Ectodermal cell (in vitro differentiated cells): Measurements from ENCODE around the gene NXPH4. TPM values are rescaled to one million over a fixed set of nuclear protein-coding genes. Genes with fewer than 3 reads are reported as not detected.

Experiments
- H3K27ac ChIP-seq: 2 replicates; pipeline ENCODE4 v1.7.0; 2013; ENCODE audit warnings: mild to moderate bottlenecking, low read depth, low read length; ENCODE audit not compliant: insufficient read depth, poor library complexity, severe bottlenecking
- H3K27me3 ChIP-seq: 2 replicates; pipeline ENCODE4 v1.7.0; 2013; ENCODE audit warnings: mild to moderate bottlenecking, low read length; ENCODE audit not compliant: insufficient read depth, control insufficient read depth, poor library complexity, severe bottlenecking
- H3K36me3 ChIP-seq: one replicate; pipeline ENCODE4 v1.7.0; 2013; ENCODE audit warnings: low read length; ENCODE audit not compliant: control insufficient read depth, insufficient read depth
- H3K4me1 ChIP-seq: one replicate; pipeline ENCODE4 v1.7.0; 2013; ENCODE audit warnings: low read length; ENCODE audit not compliant: control insufficient read depth, insufficient read depth
- H3K4me3 ChIP-seq: 2 replicates; pipeline ENCODE4 v1.7.0; 2013; ENCODE audit warnings: low read depth, low read length, control low read depth; ENCODE audit not compliant: insufficient read depth
- H3K9me3 ChIP-seq: 2 replicates; pipeline ENCODE4 v1.7.0; 2013; ENCODE audit warnings: mild to moderate bottlenecking, low read length, moderate library complexity; ENCODE audit not compliant: control insufficient read depth
- WGBS, 2 experiments: methylation state at CpG; one replicate each; pipeline ENCODE4 v1.1.7; 2013; ENCODE audit warnings: missing lambda C conversion rate in 2 of 2; 5-methylcytosine and 5-hydroxymethylcytosine counted together
- polyA plus RNA-seq, 4 experiments: library from polyadenylated mRNA; stranded (reverse); fragments of 50-300 nt; gene quantifications; one replicate each; pipeline ENCODE4 v1.2.3, GENCODE V29; 2013

NXPH4 gene
- 1.0 TPM for polyA plus RNA-seq (2013, experiment 1 of 4)
- polyA plus RNA-seq (2013, experiment 2 of 4): 1.7 TPM
- 2.7 TPM for polyA plus RNA-seq (2013, experiment 3 of 4)
- polyA plus RNA-seq (2013, experiment 4 of 4): 2.4 TPM

GRCh38 chr12:57216014-57216911 lies at the start of gene NXPH4:
TSS of gene NXPH4 (plus strand) at chr12:57216794. CDS start at chr12:57216970, 176 bp downstream.
- H3K9me3 ChIP-seq: no peaks in the 10 kb centered on the region
- H3K27ac ChIP-seq: no peak within 1 kb of the TSS
- peaks cover 78% of the 10 kb centered on the region for H3K27me3 ChIP-seq
- H3K4me3 ChIP-seq: peak within 1 kb of the TSS; percentile 32
- WGBS, 2 experiments: 1% methylated on average over 102 of the region's 102 CpGs
- no peaks in the 10 kb centered on the region for H3K36me3 ChIP-seq
- H3K4me1 ChIP-seq: peaks cover 49% of the 10 kb centered on the region

- no peak overlapping the region for H3K4me3 ChIP-seq
- peaks cover 48% of the 10 kb centered on the region for H3K36me3 ChIP-seq
- H3K27me3 ChIP-seq: no peaks in the 10 kb centered on the region
- no peak overlapping the region for H3K27ac ChIP-seq
- H3K4me1 ChIP-seq: no peaks in the 10 kb centered on the region
- H3K9me3 ChIP-seq: no peaks in the 10 kb centered on the region
- WGBS, 2 experiments: 90 to 91% methylated on average over 10 of the region's 10 CpGs
Observed at GRCh38 chr12:57166971-57167371, 49.6 kb upstream of the NXPH4 start.

GRCh38 chr12:57168058-57168457 lies 48.5 kb upstream of the NXPH4 start:
- H3K36me3 ChIP-seq: peaks cover 37% of the 10 kb centered on the region

GRCh38 chr12:57169046-57169795 lies 47.4 kb upstream of the NXPH4 start:
- Histone ChIP-seq H3K4me1 (no peaks in the 10 kb centered on the region), H3K4me3 (no peak overlapping the region), H3K36me3 (peaks cover 46% of the 10 kb centered on the region), H3K9me3 (no peaks in the 10 kb centered on the region), H3K27me3 (no peaks in the 10 kb centered on the region), H3K27ac (no peak overlapping the region)
- 95 to 97% methylated on average over 23 of the region's 23 CpGs for WGBS, 2 experiments

More at GRCh38 chr12:57168058-57168457, 48.5 kb upstream of the NXPH4 start:
- Histone ChIP-seq H3K4me3 (no peak overlapping the region), H3K27ac (no peak overlapping the region), H3K4me1 (no peaks in the 10 kb centered on the region), H3K9me3 (no peaks in the 10 kb centered on the region), H3K27me3 (no peaks in the 10 kb centered on the region)
- WGBS, 2 experiments: 92 to 97% methylated on average over 10 of the region's 10 CpGs

- no peak overlapping the region for H3K4me3 ChIP-seq
- no peaks in the 10 kb centered on the region for H3K9me3 ChIP-seq
- H3K27me3 ChIP-seq: no peaks in the 10 kb centered on the region
- no peak overlapping the region for H3K27ac ChIP-seq
- whole genome bisulfite sequencing, 2 experiments: 93 to 94% methylated on average over 7 of the region's 7 CpGs
- no peaks in the 10 kb centered on the region for H3K4me1 ChIP-seq
- peaks cover 44% of the 10 kb centered on the region for H3K36me3 ChIP-seq
Observed at GRCh38 chr12:57169969-57170368, 46.6 kb upstream of the NXPH4 start.

GRCh38 chr12:57170408-57170807 lies 46.2 kb upstream of the NXPH4 start:
- Histone ChIP-seq H3K4me3 (no peak overlapping the region), H3K27me3 (no peaks in the 10 kb centered on the region), H3K36me3 (peaks cover 43% of the 10 kb centered on the region), H3K9me3 (no peaks in the 10 kb centered on the region), H3K4me1 (no peaks in the 10 kb centered on the region), H3K27ac (no peak overlapping the region)
- WGBS, 2 experiments: 90 to 93% methylated on average over 1 of the region's 1 CpG

GRCh38 chr12:57170927-57171326 lies 45.7 kb upstream of the NXPH4 start:
- Histone ChIP-seq H3K4me3 (no peak overlapping the region), H3K9me3 (no peaks in the 10 kb centered on the region), H3K27ac (no peak overlapping the region), H3K27me3 (no peaks in the 10 kb centered on the region), H3K36me3 (peaks cover 40% of the 10 kb centered on the region), H3K4me1 (no peaks in the 10 kb centered on the region)
- WGBS, 2 experiments: 96 to 99% methylated on average over 4 of the region's 4 CpGs

- 71 to 79% methylated on average over 4 of the region's 4 CpGs for WGBS, 2 experiments
- peaks cover 39% of the 10 kb centered on the region for H3K36me3 ChIP-seq
- no peaks in the 10 kb centered on the region for H3K27me3 ChIP-seq
- no peaks in the 10 kb centered on the region for H3K9me3 ChIP-seq
- no peaks in the 10 kb centered on the region for H3K4me1 ChIP-seq
- H3K27ac ChIP-seq: no peak overlapping the region
- no peak overlapping the region for H3K4me3 ChIP-seq
Observed at GRCh38 chr12:57171668-57172067, 44.9 kb upstream of the NXPH4 start.

- Histone ChIP-seq H3K9me3 (no peaks in the 10 kb centered on the region), H3K4me1 (no peaks in the 10 kb centered on the region), H3K4me3 (no peak overlapping the region), H3K27me3 (no peaks in the 10 kb centered on the region), H3K27ac (no peak overlapping the region), H3K36me3 (peaks cover 39% of the 10 kb centered on the region)
- WGBS, 2 experiments: 81% methylated on average over 11 of the region's 11 CpGs
Observed at GRCh38 chr12:57173089-57173488, 43.5 kb upstream of the NXPH4 start.

GRCh38 chr12:57173683-57174082 lies 42.9 kb upstream of the NXPH4 start:
- Histone ChIP-seq H3K36me3 (peaks cover 39% of the 10 kb centered on the region), H3K4me3 (no peak overlapping the region), H3K9me3 (no peaks in the 10 kb centered on the region), H3K27ac (no peak overlapping the region), H3K27me3 (no peaks in the 10 kb centered on the region), H3K4me1 (no peaks in the 10 kb centered on the region)
- WGBS, 2 experiments: 96 to 97% methylated on average over 14 of the region's 14 CpGs
